IMR-90 (cell line): ENCODE data around the gene CDX2. TPM values are rescaled to one million over a fixed set of nuclear protein-coding genes. Genes with fewer than 3 reads are reported as not detected.

Experiments used
- ATAC-seq: fragments of 200-7000 bp; cut with Tn5 transposase; 2 replicates; pipeline ENCODE4 v1.9.1; 2020; ENCODE audit warnings: low read depth, mild to moderate bottlenecking, moderate library complexity
- BruUV-seq: library from RNA; stranded (reverse); fragments of 400-500 nt; replicated peaks from 2 replicates; lab custom pipeline; 2021; lab: Mats Ljungman, UMichigan
- CTCF ChIA-PET: fragments of 300-600 bp; formaldehyde crosslinking; extraction: SDS; loops from one replicate; lab custom pipeline; 2021; ENCODE audit warnings: antibody characterized with exemption; lab: Yijun Ruan, JAX
- POLR2A ChIA-PET: fragments of 300-600 bp; sonication (Branson Sonifier 250); formaldehyde crosslinking; loops from one replicate; lab custom pipeline; 2022; ENCODE audit warnings: antibody characterized with exemption; ENCODE audit not compliant: unreplicated experiment; lab: Charles Lee
- DNase-seq: peaks from one replicate; pipeline ENCODE4 v3.0.0; 2013
- H2AFZ ChIP-seq: replicated peaks from 2 replicates; pipeline ENCODE3; 2013; ENCODE audit warnings: low read length, mild to moderate bottlenecking; ENCODE audit not compliant: poor library complexity
- H2AK5ac ChIP-seq: 2 replicates; pipeline ENCODE4 v1.6.1; 2013; ENCODE audit warnings: low read depth, low read length, inconsistent platforms
- H2AK9ac ChIP-seq: replicated peaks from 2 replicates; pipeline ENCODE3; 2013; ENCODE audit warnings: mild to moderate bottlenecking, low read depth, low read length, moderate library complexity; ENCODE audit not compliant: poor library complexity
- H2BK120ac ChIP-seq: 2 replicates; pipeline ENCODE4 v1.6.1; 2013; ENCODE audit warnings: low read depth, low read length, inconsistent platforms
- H2BK15ac ChIP-seq: 3 replicates; pipeline ENCODE4 v1.6.1; 2013; ENCODE audit warnings: low read depth, low read length, inconsistent platforms
- H2BK20ac ChIP-seq: 2 replicates; pipeline ENCODE4 v1.6.1; 2013; ENCODE audit warnings: low read depth, mild to moderate bottlenecking, inconsistent platforms, low read length, moderate library complexity
- H2BK5ac ChIP-seq: 2 replicates; pipeline ENCODE4 v1.6.1; 2013; ENCODE audit warnings: mild to moderate bottlenecking, low read depth, low read length, inconsistent platforms; ENCODE audit not compliant: poor library complexity, severe bottlenecking
- H3K14ac ChIP-seq: replicated peaks from 2 replicates; pipeline ENCODE4 v1.6.1; 2013; ENCODE audit warnings: low read depth, low read length, inconsistent platforms
- H3K18ac ChIP-seq: 2 replicates; pipeline ENCODE4 v1.6.1; 2013; ENCODE audit warnings: low read depth, low read length, control low read depth
- H3K23ac ChIP-seq: 2 replicates; pipeline ENCODE4 v1.6.1; 2013; ENCODE audit warnings: low read depth, low read length, inconsistent platforms
- H3K27ac ChIP-seq: 2 replicates; pipeline ENCODE4 v1.5.1; 2013; ENCODE audit warnings: mild to moderate bottlenecking, control low read depth, low read length; ENCODE audit not compliant: insufficient read depth
- H3K27me3 ChIP-seq: 2 replicates; pipeline ENCODE4 v1.6.1; 2013; ENCODE audit warnings: low read length; ENCODE audit not compliant: control insufficient read depth, insufficient read depth
- H3K36me3 ChIP-seq: 2 replicates; pipeline ENCODE4 v1.6.1; 2013; ENCODE audit warnings: low read length, mixed read lengths; ENCODE audit not compliant: control insufficient read depth, insufficient read depth
- H3K4ac ChIP-seq: 2 replicates; pipeline ENCODE4 v1.6.1; 2013; ENCODE audit warnings: low read depth, low read length, inconsistent platforms
- H3K4me1 ChIP-seq: 2 replicates; pipeline ENCODE4 v1.6.1; 2013; ENCODE audit warnings: low read length, mixed read lengths; ENCODE audit not compliant: control insufficient read depth, insufficient read depth
- H3K4me2 ChIP-seq: 2 replicates; pipeline ENCODE4 v1.6.1; 2013; ENCODE audit warnings: low read depth, mild to moderate bottlenecking, control low read depth, low read length, moderate library complexity
- H3K4me3 ChIP-seq: 2 replicates; pipeline ENCODE4 v1.5.1; 2013; ENCODE audit warnings: low read depth, mild to moderate bottlenecking, control low read depth, low read length, moderate library complexity; ENCODE audit not compliant: insufficient read depth
- H3K56ac ChIP-seq: 2 replicates; pipeline ENCODE4 v1.6.1; 2013; ENCODE audit warnings: low read length, inconsistent platforms; ENCODE audit not compliant: insufficient read depth; ENCODE audit errors: extremely low read depth
- H3K79me1 ChIP-seq, 2 experiments: 2 replicates each; pipeline ENCODE4 v1.6.1; 2013; ENCODE audit warnings: low read length in 2 of 2, inconsistent platforms in 1 of 2, low read depth in 1 of 2
- H3K9ac ChIP-seq: 2 replicates; pipeline ENCODE4 v1.6.1; 2013; ENCODE audit warnings: low read depth, low read length, control low read depth
- H3K9me1 ChIP-seq: 2 replicates; pipeline ENCODE4 v1.6.1; 2013; ENCODE audit warnings: low read length, inconsistent platforms; ENCODE audit not compliant: insufficient read depth
- H3K9me3 ChIP-seq: 2 replicates; pipeline ENCODE4 v1.6.1; 2013; ENCODE audit warnings: low read length; ENCODE audit not compliant: control insufficient read depth, insufficient read depth
- H4K20me1 ChIP-seq: 2 replicates; pipeline ENCODE4 v1.6.1; 2013; ENCODE audit warnings: low read length, inconsistent platforms; ENCODE audit not compliant: insufficient read depth
- H4K5ac ChIP-seq: 2 replicates; pipeline ENCODE4 v1.6.1; 2013; ENCODE audit warnings: mild to moderate bottlenecking, low read depth, low read length, control low read depth
- H4K8ac ChIP-seq, 2 experiments: 2 replicates each; pipeline ENCODE4 v1.6.1; 2013; ENCODE audit warnings: low read depth in 2 of 2, low read length in 2 of 2, control low read depth in 1 of 2, inconsistent platforms in 1 of 2
- H4K91ac ChIP-seq: 2 replicates; pipeline ENCODE4 v1.6.1; 2013; ENCODE audit warnings: low read depth, low read length, inconsistent platforms; ENCODE audit not compliant: insufficient read depth
- BHLHE40 ChIP-seq: fragments of 150-350 bp; IDR thresholded peaks from 2 replicates; pipeline ENCODE4 v1.6.1; 2016; ENCODE audit warnings: mild to moderate bottlenecking, low read depth, low read length
- FOS ChIP-seq: fragments of 150-350 bp; IDR thresholded peaks from 2 replicates; pipeline ENCODE4 v1.6.1; 2016; ENCODE audit warnings: low read depth, low read length
- MAFK ChIP-seq: IDR thresholded peaks from 2 replicates; pipeline ENCODE4 v1.6.1; 2012; ENCODE audit warnings: low read depth, low read length, improper control_type of control experiment
- MAZ ChIP-seq: IDR thresholded peaks from 2 replicates; pipeline ENCODE4 v1.6.1; 2012; ENCODE audit warnings: low read depth, mild to moderate bottlenecking, low read length, improper control_type of control experiment, moderate library complexity, borderline replicate concordance
- NFE2L2 ChIP-seq: fragments of 150-350 bp; IDR thresholded peaks from 2 replicates; pipeline ENCODE4 v1.6.1; 2016; ENCODE audit warnings: low read depth, mild to moderate bottlenecking, low read length
- POLR2A ChIP-seq: IDR thresholded peaks from 2 replicates; pipeline ENCODE4 v1.6.1; 2012; ENCODE audit warnings: mild to moderate bottlenecking, low read depth, low read length
- RAD21 ChIP-seq: IDR thresholded peaks from 2 replicates; pipeline ENCODE4 v1.6.1; 2012; ENCODE audit warnings: low read length, improper control_type of control experiment
- RCOR1 ChIP-seq: IDR thresholded peaks from 2 replicates; pipeline ENCODE4 v1.6.1; 2012; ENCODE audit warnings: mild to moderate bottlenecking, low read length, improper control_type of control experiment; ENCODE audit not compliant: insufficient replicate concordance
- RFX5 ChIP-seq: IDR thresholded peaks from 2 replicates; pipeline ENCODE4 v1.8.0; 2012; ENCODE audit warnings: low read depth, mild to moderate bottlenecking, low read length, moderate library complexity
- SMC3 ChIP-seq: fragments of 150-350 bp; IDR thresholded peaks from 2 replicates; pipeline ENCODE4 v1.6.1; 2016; ENCODE audit warnings: low read depth, mild to moderate bottlenecking, antibody characterized with exemption, low read length, moderate library complexity
- WGBS, 2 experiments: methylation state at CpG; one replicate each; pipeline versions ENCODE4 v1.1.5 to v1.1.7; 2013; ENCODE audit warnings: missing lambda C conversion rate in 2 of 2; ENCODE audit not compliant: insufficient read length in 1 of 2; ENCODE audit errors: extremely low coverage in 2 of 2; 5-methylcytosine and 5-hydroxymethylcytosine counted together
- dilution Hi-C: fragments of 300-500 bp; cut with HindIII; formaldehyde crosslinking; loops from one replicate; pipeline ENCODE4 v1.14.3; 2018; ENCODE audit warnings: low sequenced_read_pairs; ENCODE audit not compliant: unreplicated experiment
- in situ Hi-C: fragments of 300-500 bp; cut with MboI; formaldehyde crosslinking; loops from 3 replicates; pipeline ENCODE4 v1.14.3; 2019; ENCODE audit warnings: low sequenced_read_pairs, inconsistent platforms, mixed read lengths
- intact Hi-C: fragments of 100-400 bp; cut with micrococcal nuclease; formaldehyde crosslinking; loops from 2 replicates; pipeline ENCODE4 v1.10.0; 2022
- polyA plus RNA-seq, 3 experiments: library from polyadenylated mRNA; depleted of rRNA; stranded (reverse); fragments of >200 nt; gene quantifications; 2 replicates each; pipeline ENCODE4 v1.2.3, GENCODE V29; 2012; ENCODE audit warnings: low replicate concordance in 1 of 3
- total RNA-seq: library from RNA; depleted of rRNA; stranded (reverse); fragments of >200 nt; gene quantifications from 2 replicates; pipeline ENCODE4 v1.2.3, GENCODE V29; 2012

Gene CDX2
- total and polyA plus RNA-seq, 2 of the 4 experiments (the other 2 are of a cell fraction), result not detected

- no peak overlapping the region for H3K27ac ChIP-seq
- no peak overlapping the region for H3K14ac ChIP-seq
- dilution Hi-C loops (no loop called here), intact Hi-C loops (no loop called here), in situ Hi-C loops (loop anchor here (25.0 kb wide), 1 partner anchor 441 kb away; no protein-coding TSS in a partner anchor)
- WGBS, 2 experiments, result 10% methylated on average over 2 of the region's 65 CpGs; no CpG with 5 or more reads in 1 of the 2 experiments
- no peak overlapping the region for H2AK5ac ChIP-seq
- H3K9ac ChIP-seq, result no peak overlapping the region
- H2AFZ ChIP-seq, result no peak overlapping the region
- H3K4ac ChIP-seq, result no peak overlapping the region
- no peak overlapping the region for H3K23ac ChIP-seq
- H4K8ac ChIP-seq, result no peak overlapping the region
- no peak overlapping the region for H2BK15ac ChIP-seq
- H3K4me3 ChIP-seq, result no peak overlapping the region
- H3K4me2 ChIP-seq, result no peak overlapping the region
- H2BK120ac ChIP-seq, result no peak overlapping the region
- TF ChIP-seq RAD21 (no peak), MAFK (no peak), RFX5 (no peak), NFE2L2 (no peak), SMC3 (no peak), BHLHE40 (no peak), FOS (no peak), RCOR1 (no peak), MAZ (no peak), POLR2A (no peak)
- no peaks in the 10 kb centered on the region for H3K36me3 ChIP-seq
- H4K5ac ChIP-seq, result no peak overlapping the region
- no peak for DNase-seq
- H4K20me1 ChIP-seq, result no peaks in the 10 kb centered on the region; the same call in 1 of the 2 replicates
- H3K27me3 ChIP-seq, result peaks cover 91% of the 10 kb centered on the region
- ChIA-PET CTCF (no interaction called here), POLR2A (no interaction called here)
- H3K79me1 ChIP-seq, result no peaks in the 10 kb centered on the region
- no TSS peak for BruUV-seq
- no peak overlapping the region for H3K18ac ChIP-seq
- no peak overlapping the region for H3K56ac ChIP-seq
- no peak overlapping the region for H2BK20ac ChIP-seq
- no peaks in the 10 kb centered on the region; the same call in 1 of the 2 replicates for H3K9me3 ChIP-seq
- no peak overlapping the region for H2BK5ac ChIP-seq
- no peaks in the 10 kb centered on the region; the same call in 1 of the 2 replicates for H3K4me1 ChIP-seq
- H3K9me1 ChIP-seq, result no peaks in the 10 kb centered on the region; the same call in 1 of the 2 replicates
- H2AK9ac ChIP-seq, result no peak overlapping the region
- ATAC-seq, result no peak
- no peak overlapping the region for H4K91ac ChIP-seq
Measured at GRCh38 chr13:27978301-27978968, 9.3 kb upstream of the CDX2 start.
